Upper lobe of left lung (tissue), 4 donors: ENCODE results near the gene SMIM44.

Experiments used
- EP300 ChIP-seq, 4 donors: sonication (generic); formaldehyde crosslinking; IDR thresholded peaks; one replicate each; pipeline ENCODE4 v1.5.1; 2017; ENCODE audit warnings: antibody characterized with exemption in 4 of 4, control low read depth in 2 of 4
- POLR2A ChIP-seq, 4 donors: fragments of 450-650 bp; IDR thresholded peaks; one replicate each; pipeline ENCODE4 v1.5.1; 2016 to 2017; ENCODE audit warnings: antibody characterized with exemption in 4 of 4, mild to moderate bottlenecking in 2 of 4
- POLR2AphosphoS5 ChIP-seq, 2 donors: sonication (generic); formaldehyde crosslinking; IDR thresholded peaks; one replicate each; pipeline ENCODE4 v1.5.1; 2017; ENCODE audit warnings: antibody characterized with exemption in 2 of 2
- TF ChIP-seq, protein P1 (sequence below), 6 experiments: fragments of 450-650 bp in 4 of 6; fragments of 200-600 bp in 2 of 6; sonication (generic) in 2 of 6; IDR thresholded peaks; one replicate each; pipeline ENCODE4 v1.5.1; 2016 to 2019; ENCODE audit warnings: antibody characterized with exemption in 6 of 6

DNA sequence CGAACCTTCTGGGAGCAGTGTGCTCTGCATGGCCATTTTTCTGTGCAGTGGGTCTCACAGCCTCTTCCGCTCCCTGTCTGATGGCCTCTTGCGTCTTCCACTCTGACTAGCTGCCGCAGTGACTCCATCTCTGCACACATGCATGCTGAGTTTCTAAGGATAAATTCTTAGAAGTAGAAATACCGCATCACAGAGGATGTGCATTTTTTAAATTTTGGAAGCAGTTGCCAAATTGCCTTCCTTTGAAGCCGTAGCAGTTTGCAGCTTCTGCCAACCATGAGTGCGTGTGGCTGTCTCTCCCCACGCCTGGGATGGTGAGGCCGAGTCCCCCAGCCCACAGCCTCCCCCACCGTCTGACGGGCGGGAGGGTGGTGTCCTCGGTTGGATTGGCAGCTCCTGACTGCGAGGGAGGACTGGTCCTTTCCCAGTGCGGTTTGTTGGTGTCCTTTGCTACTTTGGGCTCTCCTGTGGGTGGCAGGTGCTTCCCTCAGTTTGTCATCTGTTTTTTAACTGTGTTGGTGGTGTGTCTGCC lies 32.7 kb upstream of the SMIM44 start:
- TF ChIP-seq, protein P1, sequence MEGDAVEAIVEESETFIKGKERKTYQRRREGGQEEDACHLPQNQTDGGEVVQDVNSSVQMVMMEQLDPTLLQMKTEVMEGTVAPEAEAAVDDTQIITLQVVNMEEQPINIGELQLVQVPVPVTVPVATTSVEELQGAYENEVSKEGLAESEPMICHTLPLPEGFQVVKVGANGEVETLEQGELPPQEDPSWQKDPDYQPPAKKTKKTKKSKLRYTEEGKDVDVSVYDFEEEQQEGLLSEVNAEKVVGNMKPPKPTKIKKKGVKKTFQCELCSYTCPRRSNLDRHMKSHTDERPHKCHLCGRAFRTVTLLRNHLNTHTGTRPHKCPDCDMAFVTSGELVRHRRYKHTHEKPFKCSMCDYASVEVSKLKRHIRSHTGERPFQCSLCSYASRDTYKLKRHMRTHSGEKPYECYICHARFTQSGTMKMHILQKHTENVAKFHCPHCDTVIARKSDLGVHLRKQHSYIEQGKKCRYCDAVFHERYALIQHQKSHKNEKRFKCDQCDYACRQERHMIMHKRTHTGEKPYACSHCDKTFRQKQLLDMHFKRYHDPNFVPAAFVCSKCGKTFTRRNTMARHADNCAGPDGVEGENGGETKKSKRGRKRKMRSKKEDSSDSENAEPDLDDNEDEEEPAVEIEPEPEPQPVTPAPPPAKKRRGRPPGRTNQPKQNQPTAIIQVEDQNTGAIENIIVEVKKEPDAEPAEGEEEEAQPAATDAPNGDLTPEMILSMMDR (IDR thresholded peaks at IDR 0.05) = no peak
- TF ChIP-seq POLR2A (IDR thresholded peaks at IDR 0.05) (no peak), POLR2AphosphoS5 (IDR thresholded peaks at IDR 0.05) (no peak), EP300 (IDR thresholded peaks at IDR 0.05) (no peak)
